ENCODE measurements around the gene SLC8A3.

- TF ChIP-seq CTCF (IDR thresholded peaks at IDR 0.05; ENCODE audit: poor library complexity): no peak
- no peak for TF ChIP-seq EZH2 (IDR thresholded peaks at IDR 0.05; ENCODE audit: borderline replicate concordance)
- no peak for TF ChIP-seq EZH2phosphoT487 (IDR thresholded peaks at IDR 0.05; ENCODE audit: low read depth, severe bottlenecking, unreplicated experiment)
Measured at GRCh38 chr14:70139384-70139783, 49.4 kb downstream of the SLC8A3 start.

All from hepatocyte (in vitro differentiated cells).